ENCODE data around the gene AP1S2.
"Not testable (repeated sequence)": the region's sequence is repeated elsewhere in the genome, so short reads cannot be mapped to it uniquely, and the experiment has no call there.

AP1S2 gene

DNA sequence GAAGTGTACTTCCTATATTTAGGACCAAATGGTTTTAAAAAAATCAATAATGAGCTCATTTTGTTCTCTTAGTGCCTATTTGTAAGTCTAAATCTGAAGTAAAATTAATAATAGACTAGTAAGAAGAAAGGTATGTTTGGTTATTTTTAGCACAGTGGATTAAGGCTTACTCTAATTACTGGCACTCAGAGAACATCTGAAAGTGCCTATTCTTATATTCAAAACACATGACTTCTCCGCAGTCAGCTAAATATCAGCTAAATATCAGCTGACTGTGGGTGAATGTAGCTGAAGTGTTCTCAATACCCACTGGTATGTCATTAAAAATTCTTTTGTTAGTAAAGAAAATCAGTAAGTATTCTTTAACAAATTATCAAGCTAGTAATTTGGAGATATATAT, 6.0 kb downstream of the AP1S2 start:
- DNase-seq (ENCODE audit: low read depth in 1 of 2, low spot score in 1 of 2): no peak
- no peak for TF ChIP-seq JUND (IDR thresholded peaks at IDR 0.05; ENCODE audit: low read depth)
- in situ Hi-C loops (cut with HindIII; ENCODE audit: low pct_unique_long_range_greater_than_20kb, low sequenced_read_pairs): no loop called here

DNA sequence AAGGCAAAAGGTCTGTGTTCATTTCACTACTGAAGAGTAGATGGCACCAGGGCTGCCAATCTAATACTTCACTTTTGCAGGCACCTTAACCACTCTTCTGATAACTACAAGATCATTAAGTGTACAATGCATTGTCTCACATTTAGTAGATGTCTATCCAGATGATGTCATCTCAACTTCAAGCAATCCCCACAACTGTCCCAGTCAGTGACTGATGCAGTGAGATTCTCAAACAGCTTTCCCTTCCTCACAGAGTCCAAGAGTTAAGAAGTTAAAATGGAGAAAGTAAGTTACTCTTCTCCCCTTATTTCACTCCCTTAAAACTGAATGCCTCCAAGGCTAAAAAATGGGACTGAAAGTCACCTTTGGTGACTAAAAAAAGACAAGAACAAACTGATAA, 10.7 kb downstream of the AP1S2 start:
- in situ Hi-C loops (cut with HindIII; ENCODE audit: low pct_unique_long_range_greater_than_20kb, low sequenced_read_pairs): no loop called here
- no peak for DNase-seq (ENCODE audit: low read depth in 1 of 2, low spot score in 1 of 2)
- TF ChIP-seq JUND (IDR thresholded peaks at IDR 0.05; ENCODE audit: low read depth): no peak

- no peak for DNase-seq (ENCODE audit: low read depth in 1 of 2, low spot score in 1 of 2)
- in situ Hi-C loops (cut with HindIII; ENCODE audit: low pct_unique_long_range_greater_than_20kb, low sequenced_read_pairs): no loop called here
- TF ChIP-seq JUND (IDR thresholded peaks at IDR 0.05; ENCODE audit: low read depth): no peak
These were observed 12.6 kb downstream of the AP1S2 start for GRCh38 chrX:15841853-15842516.

- DNase-seq (ENCODE audit: low read depth in 1 of 2, low spot score in 1 of 2): peak in 1 of 2 experiments; percentile 18
- in situ Hi-C loops (cut with HindIII; ENCODE audit: low pct_unique_long_range_greater_than_20kb, low sequenced_read_pairs): no loop called here
- no peak for TF ChIP-seq JUND (IDR thresholded peaks at IDR 0.05; ENCODE audit: low read depth)
These were observed 16.6 kb downstream of the AP1S2 start for GRCh38 chrX:15838017-15838416.

DNA sequence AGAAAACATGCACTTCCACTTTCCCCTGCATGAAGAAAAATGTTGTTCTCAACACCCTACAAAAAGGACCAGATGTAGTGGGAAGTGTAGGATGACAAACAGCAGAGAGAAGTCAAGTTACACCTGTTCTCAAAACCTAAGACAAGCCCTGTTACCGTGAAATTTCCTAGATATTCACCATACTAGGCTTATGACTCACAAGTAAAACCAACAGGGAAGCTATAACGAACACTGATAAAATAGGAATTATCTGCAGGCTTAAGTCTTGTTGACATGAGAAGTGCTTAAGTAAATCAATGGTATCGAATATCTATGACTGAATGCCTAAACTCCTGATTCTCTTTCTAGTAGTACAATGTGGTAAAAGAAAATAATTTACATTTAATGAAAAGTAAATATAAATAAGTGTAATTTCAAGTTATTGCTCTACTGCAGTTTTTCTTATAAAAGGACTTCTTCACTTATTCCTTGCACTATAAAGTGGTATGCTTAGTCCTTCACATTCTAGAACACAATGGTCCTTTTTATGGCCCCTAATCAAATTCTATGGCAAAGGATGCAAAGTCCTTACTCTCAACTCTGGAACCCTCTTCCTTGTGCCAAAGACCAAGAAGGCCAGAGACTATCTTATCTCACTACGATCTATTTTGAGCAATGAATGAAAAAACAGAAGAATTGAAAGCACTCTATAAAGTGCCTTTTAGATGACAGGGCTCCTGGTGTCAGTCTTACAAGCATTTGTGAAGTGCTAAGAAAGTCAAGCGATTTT, 19.6 kb downstream of the AP1S2 start:
- in situ Hi-C loops (cut with HindIII; ENCODE audit: low pct_unique_long_range_greater_than_20kb, low sequenced_read_pairs): no loop called here
- TF ChIP-seq JUND (IDR thresholded peaks at IDR 0.05; ENCODE audit: low read depth): no peak
- no peak for DNase-seq (ENCODE audit: low read depth in 1 of 2, low spot score in 1 of 2)

GRCh38 chrX:15834053-15834452, 20.6 kb downstream of the AP1S2 start:
- DNase-seq (ENCODE audit: low read depth in 1 of 2, low spot score in 1 of 2): no peak
- in situ Hi-C loops (cut with HindIII; ENCODE audit: low pct_unique_long_range_greater_than_20kb, low sequenced_read_pairs): no loop called here
- no peak for TF ChIP-seq JUND (IDR thresholded peaks at IDR 0.05; ENCODE audit: low read depth)

GRCh38 chrX:15831347-15831746, 23.3 kb downstream of the AP1S2 start:
- DNase-seq (ENCODE audit: low read depth in 1 of 2, low spot score in 1 of 2); in situ Hi-C loops (cut with HindIII; ENCODE audit: low pct_unique_long_range_greater_than_20kb, low sequenced_read_pairs): not testable (repeated sequence)

DNA sequence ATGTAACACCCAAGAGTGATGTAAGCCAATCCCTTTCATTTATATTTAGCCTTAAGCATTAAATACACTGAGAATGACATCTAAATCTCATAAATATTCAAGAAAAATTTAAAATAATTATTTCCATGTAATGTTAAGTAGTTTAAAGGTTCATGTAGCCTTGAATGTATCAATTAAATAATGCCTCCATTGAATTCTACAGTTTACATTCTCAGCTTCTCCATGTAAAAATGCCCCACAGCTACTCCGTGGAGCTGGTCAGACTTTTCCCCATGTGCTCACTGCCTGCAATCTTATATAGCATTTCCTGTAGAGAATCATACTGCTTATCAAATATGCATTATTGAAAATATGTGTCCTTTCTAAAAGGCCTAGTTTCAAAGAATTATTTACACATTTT, 25.4 kb downstream of the AP1S2 start:
- no peak for TF ChIP-seq JUND (IDR thresholded peaks at IDR 0.05; ENCODE audit: low read depth)
- in situ Hi-C loops (cut with HindIII; ENCODE audit: low pct_unique_long_range_greater_than_20kb, low sequenced_read_pairs): no loop called here
- DNase-seq (ENCODE audit: low read depth in 1 of 2, low spot score in 1 of 2): no peak

DNA sequence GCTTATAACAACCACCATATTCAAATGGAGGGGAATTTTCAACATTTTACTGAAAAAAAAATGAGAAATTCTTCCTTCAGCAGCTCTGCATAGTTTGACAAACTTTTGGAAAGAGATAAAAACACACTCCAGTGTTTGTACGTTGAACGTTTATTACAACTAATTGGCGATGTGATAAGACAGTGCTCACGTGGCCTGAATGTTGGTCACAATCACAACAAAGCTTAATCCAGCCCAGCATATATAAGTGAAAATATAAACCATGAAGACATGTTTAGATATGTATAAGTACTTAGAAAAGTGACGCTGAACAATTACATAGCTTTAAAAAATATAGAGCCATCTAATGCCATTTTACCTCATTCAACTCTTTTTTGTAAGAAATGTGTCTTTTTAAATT, 28.7 kb downstream of the AP1S2 start:
- no peak for DNase-seq (ENCODE audit: low read depth in 1 of 2, low spot score in 1 of 2)
- in situ Hi-C loops (cut with HindIII; ENCODE audit: low pct_unique_long_range_greater_than_20kb, low sequenced_read_pairs): no loop called here

GRCh38 chrX:15822922-15823321, 31.7 kb downstream of the AP1S2 start:
- no peak for DNase-seq (ENCODE audit: low read depth in 1 of 2, low spot score in 1 of 2)
- no peak for TF ChIP-seq JUND (IDR thresholded peaks at IDR 0.05; ENCODE audit: low read depth)
- in situ Hi-C loops (cut with HindIII; ENCODE audit: low pct_unique_long_range_greater_than_20kb, low sequenced_read_pairs): no loop called here

More for the DNA sequence above, 28.7 kb downstream of the AP1S2 start:
- TF ChIP-seq JUND (IDR thresholded peaks at IDR 0.05; ENCODE audit: low read depth): no peak

DNA sequence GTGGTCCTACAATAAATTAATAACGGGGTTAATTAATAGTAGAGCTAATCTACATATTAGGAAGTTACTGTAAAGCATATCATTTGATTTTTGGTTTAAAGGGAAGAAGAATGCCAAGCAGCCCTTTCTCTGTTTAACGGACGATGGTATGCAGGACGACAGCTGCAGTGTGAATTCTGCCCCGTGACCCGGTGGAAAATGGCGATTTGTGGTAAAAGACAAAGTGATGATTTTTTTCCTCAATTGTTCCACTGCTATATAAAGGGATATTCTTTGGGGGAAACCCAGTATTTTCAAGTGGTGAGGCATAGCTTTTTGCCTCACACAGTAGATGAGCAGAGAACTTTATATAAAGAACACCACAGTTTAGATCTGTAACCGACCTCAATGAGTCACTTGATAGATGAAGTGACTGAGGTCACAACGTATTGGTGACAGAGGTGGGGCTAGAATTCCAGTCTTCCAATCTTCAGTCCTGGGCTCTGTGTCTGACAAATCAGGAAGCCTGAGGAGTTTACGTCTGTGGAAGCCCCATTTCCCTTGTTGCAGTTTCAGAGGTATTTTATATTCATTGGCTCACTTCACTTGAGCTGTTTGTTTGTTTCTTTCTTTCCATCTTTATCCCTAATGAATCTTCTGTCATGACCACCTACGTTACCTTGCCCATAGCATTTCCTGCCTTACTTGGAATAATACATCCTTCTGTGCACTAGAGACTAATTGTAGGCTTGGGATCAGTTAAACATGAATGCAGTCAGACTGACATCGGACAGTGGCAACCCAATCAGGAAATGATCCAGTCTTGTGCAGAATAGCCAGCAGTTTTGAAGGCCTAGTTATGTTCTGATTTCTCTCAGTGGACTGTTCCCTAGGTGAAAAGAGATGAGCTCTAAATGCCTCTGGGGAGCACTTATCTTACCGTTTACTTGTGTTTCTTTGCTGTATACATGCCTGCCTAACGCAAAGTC, 34.2 kb downstream of the AP1S2 start:
- TF ChIP-seq JUND (IDR thresholded peaks at IDR 0.05; ENCODE audit: low read depth): no peak
- no peak for DNase-seq (ENCODE audit: low read depth in 1 of 2, low spot score in 1 of 2)
- in situ Hi-C loops (cut with HindIII; ENCODE audit: low pct_unique_long_range_greater_than_20kb, low sequenced_read_pairs): no loop called here

- DNase-seq (ENCODE audit: low read depth in 1 of 2, low spot score in 1 of 2): no peak
- no peak for TF ChIP-seq JUND (IDR thresholded peaks at IDR 0.05; ENCODE audit: low read depth)
- in situ Hi-C loops (cut with HindIII; ENCODE audit: low pct_unique_long_range_greater_than_20kb, low sequenced_read_pairs): no loop called here
These were observed 37.7 kb downstream of the AP1S2 start for GRCh38 chrX:15816886-15817285.

- in situ Hi-C loops (cut with HindIII; ENCODE audit: low pct_unique_long_range_greater_than_20kb, low sequenced_read_pairs): no loop called here
- DNase-seq (ENCODE audit: low read depth in 1 of 2, low spot score in 1 of 2): no peak
- no peak for TF ChIP-seq JUND (IDR thresholded peaks at IDR 0.05; ENCODE audit: low read depth)
These were observed 38.2 kb downstream of the AP1S2 start for GRCh38 chrX:15816438-15816809.
